Neural cell (in vitro differentiated cells): ENCODE results near the gene LARGE1. TPM values are rescaled to one million over a fixed set of nuclear protein-coding genes. Genes with fewer than 3 reads are reported as not detected.

ENCODE experiments used
- H2AFZ ChIP-seq: fragments of 200-600, 300-800 bp; sonication (generic), shearing (Covaris generic); 2 replicates; pipeline ENCODE4 v1.6.0; 2014; ENCODE audit warnings: low read depth, mild to moderate bottlenecking, antibody characterized with exemption, low read length, moderate library complexity
- H3F3A ChIP-seq: fragments of 200-600 bp; shearing (Covaris generic); 2 replicates; pipeline ENCODE4 v1.6.1; 2016; ENCODE audit warnings: mild to moderate bottlenecking, moderate library complexity, mixed read lengths, antibody characterized with exemption, low read length; ENCODE audit not compliant: insufficient read depth, poor library complexity, severe bottlenecking
- H3K27ac ChIP-seq: fragments of 200-600, 300-800 bp; sonication (generic), shearing (Covaris generic); 2 replicates; pipeline ENCODE4 v1.5.1; 2014; ENCODE audit warnings: mild to moderate bottlenecking, low read length, moderate library complexity
- H3K27me3 ChIP-seq: fragments of 300-800, 200-600 bp; sonication (generic), shearing (Covaris generic); 2 replicates; pipeline ENCODE4 v1.6.0; 2014; ENCODE audit warnings: mild to moderate bottlenecking, low read depth, low read length, moderate library complexity; ENCODE audit not compliant: insufficient read depth
- H3K36me3 ChIP-seq: fragments of 300-800, 200-600 bp; sonication (generic), shearing (Covaris generic); 2 replicates; pipeline ENCODE4 v1.5.1; 2014; ENCODE audit warnings: mild to moderate bottlenecking, antibody characterized with exemption, low read length, moderate library complexity; ENCODE audit not compliant: insufficient read depth
- H3K4me2 ChIP-seq: fragments of 300-800, 200-600 bp; sonication (generic), shearing (Covaris generic); 2 replicates; pipeline ENCODE4 v1.6.0; 2014; ENCODE audit warnings: mild to moderate bottlenecking, low read length
- H3K4me3 ChIP-seq: fragments of 300-800, 200-600 bp; sonication (generic), shearing (Covaris generic); 2 replicates; pipeline ENCODE4 v1.5.1; 2014; ENCODE audit warnings: mild to moderate bottlenecking, low read length, moderate library complexity
- H3K79me2 ChIP-seq: fragments of 200-600 bp; shearing (Covaris generic); replicated peaks from 2 replicates; pipeline ENCODE4 v1.6.0; 2014; ENCODE audit warnings: mild to moderate bottlenecking, low read length, moderate library complexity; ENCODE audit not compliant: insufficient read depth
- H3K9ac ChIP-seq: fragments of 300-800, 200-600 bp; sonication (generic), shearing (Covaris generic); 2 replicates; pipeline ENCODE4 v1.6.1; 2016; ENCODE audit warnings: mild to moderate bottlenecking, low read length, mixed read lengths
- H3K9me2 ChIP-seq: fragments of 200-600 bp; shearing (Covaris generic); 2 replicates; pipeline ENCODE4 v1.6.1; 2016; ENCODE audit warnings: mild to moderate bottlenecking, low read length, mixed read lengths; ENCODE audit not compliant: insufficient read depth
- H3K9me3 ChIP-seq: fragments of 200-600, 300-800 bp; sonication (generic), shearing (Covaris generic); 2 replicates; pipeline ENCODE4 v1.6.1; 2016; ENCODE audit warnings: mild to moderate bottlenecking, mixed run types, low read length, moderate library complexity, mixed read lengths
- H4K20me1 ChIP-seq: fragments of 200-600 bp; shearing (Covaris generic); 2 replicates; pipeline ENCODE4 v1.6.1; 2016; ENCODE audit warnings: mild to moderate bottlenecking, mixed run types; ENCODE audit not compliant: insufficient read depth
- CTCF ChIP-seq: fragments of 450-650 bp; IDR thresholded peaks from 2 replicates; pipeline ENCODE4 v1.5.1; 2014; ENCODE audit warnings: antibody characterized with exemption, mild to moderate bottlenecking, moderate library complexity; ENCODE audit not compliant: poor library complexity, severe bottlenecking
- EP300 ChIP-seq: fragments of 450-650 bp; conservative IDR thresholded peaks from 2 replicates; pipeline ENCODE4 v1.6.1; 2014; ENCODE audit warnings: antibody characterized with exemption, mild to moderate bottlenecking, moderate library complexity; ENCODE audit not compliant: poor library complexity, severe bottlenecking
- EZH2 ChIP-seq: fragments of 200-600, 300-800 bp; shearing (Covaris generic), sonication (generic); IDR thresholded peaks from 2 replicates; pipeline ENCODE4 v1.6.1; 2014; ENCODE audit warnings: antibody characterized with exemption, low read length, borderline replicate concordance, mild to moderate bottlenecking; ENCODE audit not compliant: insufficient read depth, poor library complexity, severe bottlenecking
- MXI1 ChIP-seq: fragments of 450-650 bp; conservative IDR thresholded peaks from 2 replicates; pipeline ENCODE4 v1.6.1; 2014; ENCODE audit warnings: antibody characterized with exemption, mild to moderate bottlenecking; ENCODE audit not compliant: poor library complexity, severe bottlenecking
- POLR2AphosphoS5 ChIP-seq: IDR thresholded peaks from 2 replicates; pipeline ENCODE4 v1.6.1; 2012
- RAD21 ChIP-seq: fragments of 450-650 bp; conservative IDR thresholded peaks from 2 replicates; pipeline ENCODE4 v1.6.1; 2014; ENCODE audit warnings: antibody characterized with exemption, mild to moderate bottlenecking, moderate library complexity
- REST ChIP-seq: IDR thresholded peaks from 2 replicates; pipeline ENCODE4 v1.6.1; 2012; ENCODE audit warnings: borderline replicate concordance
- SMC3 ChIP-seq: fragments of 450-650 bp; conservative IDR thresholded peaks from 2 replicates; pipeline ENCODE4 v1.6.1; 2014; ENCODE audit warnings: antibody characterized with exemption, mild to moderate bottlenecking, moderate library complexity; ENCODE audit not compliant: poor library complexity
- TAF1 ChIP-seq: IDR thresholded peaks from 2 replicates; pipeline ENCODE4 v1.6.1; 2012; ENCODE audit warnings: low read depth
- polyA plus RNA-seq: library from polyadenylated mRNA; depleted of rRNA; stranded (reverse); fragments of >200 nt; gene quantifications from 2 replicates; pipeline ENCODE4 v1.2.3, GENCODE V29; 2014

Gene LARGE1
- polyA plus RNA-seq, 1 donor from 2014 or later: 27.5 TPM

GRCh38 chr22:33757802-33758483, 162.3 kb downstream of the LARGE1 start:
- no peak overlapping the region for H3K4me3 ChIP-seq
- no peak overlapping the region for H3K9ac ChIP-seq
- H3K27ac ChIP-seq: no peak overlapping the region
- TF ChIP-seq EZH2 (no peak), RAD21 (no peak), CTCF (no peak), REST (no peak), TAF1 (no peak), POLR2AphosphoS5 (no peak), MXI1 (no peak), EP300 (no peak), SMC3 (no peak)
- H2AFZ ChIP-seq: no peak overlapping the region
- no peaks in the 10 kb centered on the region for H3K27me3 ChIP-seq
- H3K36me3 ChIP-seq: no peaks in the 10 kb centered on the region
- H3K9me2 ChIP-seq: no peaks in the 10 kb centered on the region
- H3K4me2 ChIP-seq: no peak overlapping the region
- H4K20me1 ChIP-seq: no peaks in the 10 kb centered on the region
- no peaks in the 10 kb centered on the region for H3K79me2 ChIP-seq
- H3F3A ChIP-seq: no peaks in the 10 kb centered on the region
- H3K9me3 ChIP-seq: no peaks in the 10 kb centered on the region

GRCh38 chr22:33757041-33757801, 163.1 kb downstream of the LARGE1 start:
- no peaks in the 10 kb centered on the region for H3K9me3 ChIP-seq
- H3K27me3 ChIP-seq: no peaks in the 10 kb centered on the region
- H3K36me3 ChIP-seq: no peaks in the 10 kb centered on the region
- no peaks in the 10 kb centered on the region for H4K20me1 ChIP-seq
- no peak overlapping the region for H3K4me2 ChIP-seq
- H3K9me2 ChIP-seq: no peaks in the 10 kb centered on the region
- no peak overlapping the region for H3K4me3 ChIP-seq
- no peak for TF ChIP-seq RAD21
- TF ChIP-seq SMC3: no peak
- no peak for TF ChIP-seq MXI1
- TF ChIP-seq REST: no peak
- TF ChIP-seq POLR2AphosphoS5: no peak
- no peak for TF ChIP-seq TAF1
- no peak for TF ChIP-seq EP300
- no peak for TF ChIP-seq EZH2
- no peak for TF ChIP-seq CTCF
- H3K9ac ChIP-seq: no peak overlapping the region
- no peaks in the 10 kb centered on the region for H3F3A ChIP-seq
- no peak overlapping the region for H3K27ac ChIP-seq
- H3K79me2 ChIP-seq: no peaks in the 10 kb centered on the region
- no peak overlapping the region for H2AFZ ChIP-seq
